ENCODE results near the gene MRPL42.
A peak's percentile ranks its signal among the peaks of the same experiment; 100 is the strongest.
"Not testable (repeated sequence)": the region's sequence is repeated elsewhere in the genome, so short reads cannot be mapped to it uniquely, and the experiment has no call there.

Gene MRPL42

DNA sequence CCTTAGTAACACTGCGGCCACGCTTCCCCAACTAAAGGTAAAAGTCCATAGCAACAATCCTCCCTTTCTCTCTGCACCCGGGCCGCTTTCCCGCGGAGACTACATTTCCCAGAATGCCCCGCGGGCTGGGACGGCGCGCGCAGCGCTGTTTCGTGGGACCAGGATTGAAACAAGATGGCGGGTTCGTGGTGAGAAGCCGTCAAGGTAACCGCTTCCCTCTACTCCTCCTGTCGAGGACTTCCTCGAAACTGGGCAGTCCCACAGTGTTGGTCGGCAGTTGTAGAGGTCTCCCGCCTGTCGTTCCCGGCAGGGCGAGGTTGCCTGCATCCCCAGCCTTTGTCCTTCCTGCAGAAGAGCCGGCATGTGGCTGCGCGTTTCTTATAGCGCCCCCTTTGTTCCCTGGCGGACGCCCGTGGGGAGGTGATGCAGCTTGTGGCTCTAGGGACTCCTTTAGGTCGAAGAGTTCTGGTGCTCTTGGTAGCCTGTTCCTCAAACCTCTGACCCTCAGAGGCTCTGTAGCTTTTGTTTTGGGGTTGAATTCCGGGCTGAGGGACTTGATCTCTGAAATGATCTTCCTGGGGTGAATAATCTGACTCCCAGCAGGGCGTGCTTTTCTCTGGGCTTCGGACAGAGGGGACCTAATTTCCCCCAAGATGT, at the start of gene MRPL42:
MRPL42 (plus strand) TSS at position 164 of the 657 bp plus-strand sequence. CDS start 1,772 bp downstream, outside the sequence.
- DNase-seq (ENCODE audit: low spot score) = peak; percentile 91

- no peak for DNase-seq (ENCODE audit: low spot score)
Observed at GRCh38 chr12:93417967-93418480, 49.3 kb upstream of the MRPL42 start.

GRCh38 chr12:93419388-93420034, 47.8 kb upstream of the MRPL42 start:
- DNase-seq (ENCODE audit: low spot score) = peak; percentile 52

DNA sequence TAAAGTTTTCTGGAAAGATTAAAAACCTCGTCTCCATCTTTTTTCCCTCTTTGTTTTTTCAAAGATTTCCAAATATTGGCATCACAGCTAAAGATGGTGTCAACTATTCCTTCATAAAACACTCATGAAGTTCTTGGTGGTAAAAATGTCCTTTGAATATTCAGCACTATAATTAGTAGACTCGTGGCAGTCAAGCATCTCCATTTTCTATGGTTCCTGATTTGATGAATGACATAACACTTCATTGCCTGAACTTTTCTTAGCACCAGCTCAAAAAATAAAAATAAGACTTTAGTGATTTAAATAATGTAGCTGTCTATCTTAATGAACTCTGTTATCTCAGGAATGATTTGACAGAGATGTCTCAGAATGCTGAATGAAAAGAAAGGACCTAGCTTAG, 45.3 kb upstream of the MRPL42 start:
- DNase-seq (ENCODE audit: low spot score) = no peak

GRCh38 chr12:93425736-93426411, 41.4 kb upstream of the MRPL42 start:
- no peak for DNase-seq (ENCODE audit: low spot score)

GRCh38 chr12:93426412-93426805, 40.9 kb upstream of the MRPL42 start:
- DNase-seq (ENCODE audit: low spot score) = no peak

- no peak for DNase-seq (ENCODE audit: low spot score)
Observed at GRCh38 chr12:93427779-93428564, 39.3 kb upstream of the MRPL42 start.

GRCh38 chr12:93429448-93429847, 37.9 kb upstream of the MRPL42 start:
- DNase-seq (ENCODE audit: low spot score) = no peak

GRCh38 chr12:93429852-93430251, 37.5 kb upstream of the MRPL42 start:
- no peak for DNase-seq (ENCODE audit: low spot score)

DNA sequence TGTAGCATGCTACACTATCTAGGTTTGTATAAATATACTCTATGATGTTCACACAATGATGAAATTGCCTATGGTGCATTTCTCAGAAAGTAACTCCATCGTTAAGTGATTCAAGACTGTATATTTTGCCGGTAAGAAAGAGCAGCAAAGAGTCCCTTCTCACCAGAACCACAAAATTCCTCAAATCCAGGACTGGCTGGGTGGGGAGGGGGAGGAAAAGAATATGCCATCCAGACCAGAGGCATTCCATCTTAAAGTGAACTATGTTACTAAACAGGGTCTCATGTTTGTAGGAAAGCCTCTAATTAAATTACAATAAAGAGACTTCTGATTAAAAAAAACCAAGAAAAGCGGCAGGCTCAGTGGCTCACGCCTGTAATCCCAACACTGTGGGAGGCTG, 37.0 kb upstream of the MRPL42 start:
- DNase-seq (ENCODE audit: low spot score) = no peak

DNA sequence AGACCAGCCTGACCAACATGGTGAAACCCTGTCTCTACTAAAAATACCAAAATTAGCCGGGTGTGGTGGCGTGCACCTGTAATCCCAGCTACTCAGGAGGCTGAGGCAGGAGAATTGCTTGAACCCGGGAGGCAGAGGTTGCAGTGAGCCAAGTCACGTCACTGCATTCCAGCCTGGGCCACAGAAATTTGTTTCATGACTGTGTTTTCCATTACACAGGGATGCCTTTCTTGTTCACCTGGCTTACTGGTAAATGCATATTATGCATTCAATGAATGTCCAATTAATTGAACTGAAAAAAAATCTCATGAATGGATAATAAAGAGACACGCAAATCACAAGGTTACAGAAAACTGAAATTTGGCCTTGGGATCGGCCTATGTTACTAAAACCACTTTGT, 35.3 kb upstream of the MRPL42 start:
- not testable (repeated sequence) for DNase-seq (ENCODE audit: low spot score)

DNA sequence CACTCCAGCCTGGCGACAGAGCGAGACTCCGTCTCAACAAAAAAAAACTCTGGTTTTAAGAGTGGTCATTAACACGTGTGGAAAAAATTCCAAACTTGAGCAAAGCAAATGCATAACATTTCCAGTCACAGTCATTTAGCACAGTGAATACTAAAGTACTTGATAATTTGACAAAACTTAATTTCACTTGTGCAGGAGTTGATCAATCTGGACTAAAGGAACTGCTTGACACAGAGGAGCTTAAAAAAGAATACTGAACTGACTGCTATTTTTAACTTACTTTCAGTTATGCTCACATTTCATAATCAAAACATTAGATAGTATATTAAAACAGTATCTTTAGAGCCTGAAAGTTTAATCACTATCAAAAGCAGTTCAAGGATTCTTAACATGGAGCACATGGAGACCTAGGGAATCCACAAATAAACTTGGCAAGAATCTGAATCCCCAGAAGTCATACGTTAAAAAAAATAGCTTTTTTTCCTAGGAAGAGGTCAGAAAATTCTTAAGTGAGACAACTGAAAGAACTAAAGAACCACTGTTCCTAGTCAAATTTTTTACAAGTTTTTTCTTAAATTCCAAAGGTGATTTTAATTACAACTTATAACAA, 33.0 kb upstream of the MRPL42 start:
- no peak for DNase-seq (ENCODE audit: low spot score)

DNA sequence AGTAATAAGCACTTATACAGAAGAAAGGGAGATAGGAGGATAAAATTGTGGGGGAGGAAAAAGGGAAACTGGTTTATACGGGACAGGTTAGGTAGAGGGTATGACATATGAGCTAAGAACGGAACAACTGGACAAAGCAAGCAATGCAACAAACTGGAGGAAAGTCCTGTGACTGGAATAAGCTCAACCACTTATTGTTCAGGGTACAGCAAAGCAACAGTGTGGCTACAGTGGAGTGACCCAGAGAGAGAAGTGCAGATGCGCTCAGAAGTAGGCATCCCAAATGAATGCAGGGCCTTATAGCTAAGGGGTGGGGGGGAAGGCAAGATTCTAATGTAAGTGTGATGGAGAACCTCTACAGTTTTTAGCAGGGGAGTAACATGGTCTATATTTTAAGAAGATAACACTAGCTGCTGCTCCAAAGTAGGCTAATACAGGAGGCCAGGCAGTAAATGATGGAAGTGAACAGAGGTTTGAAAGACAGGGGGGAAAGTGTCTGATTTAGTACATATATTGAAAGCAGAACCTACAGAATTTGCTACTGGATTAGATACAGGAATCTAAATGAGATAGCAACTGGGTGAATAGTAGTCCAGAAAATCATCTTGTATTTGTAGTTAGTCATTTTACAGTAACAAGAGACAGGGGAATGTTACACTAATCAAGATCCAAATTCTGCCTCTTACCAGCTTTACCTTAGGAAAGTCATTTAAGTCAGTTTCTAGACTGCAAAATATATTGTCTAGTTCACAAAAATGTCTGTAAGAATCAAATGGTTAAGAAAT, 28.9 kb upstream of the MRPL42 start:
- no peak for DNase-seq (ENCODE audit: low spot score)

GRCh38 chr12:93440043-93440835, 27.1 kb upstream of the MRPL42 start:
- DNase-seq (ENCODE audit: low spot score) = peak; percentile 18

GRCh38 chr12:93441081-93441616, 26.2 kb upstream of the MRPL42 start:
- peak; percentile 30 for DNase-seq (ENCODE audit: low spot score)

GRCh38 chr12:93441617-93442410, 25.5 kb upstream of the MRPL42 start, which contains the start of gene UBE2N:
TSS of gene UBE2N (minus strand) at chr12:93441947. CDS start at chr12:93441884, 63 bp downstream.
- DNase-seq (ENCODE audit: low spot score) = peak; percentile 96

- peak; percentile 71 for DNase-seq (ENCODE audit: low spot score)
Observed at GRCh38 chr12:93442411-93443340, 24.6 kb upstream of the MRPL42 start.

GRCh38 chr12:93443576-93443975, 23.7 kb upstream of the MRPL42 start:
- DNase-seq (ENCODE audit: low spot score) = no peak

Data from kidney tubule cell (primary cell).